ENCODE data around the gene ERBB4. TPM values are rescaled to one million over a fixed set of nuclear protein-coding genes. Genes with fewer than 3 reads are reported as not detected.

ERBB4 gene
- 0.37 TPM for polyA plus RNA-seq
- long read RNA-seq, donor 1 = 0 reads
- long read RNA-seq, donor 2 = 0 reads
- long read RNA-seq, donor 3 = 0 reads
- long read RNA-seq, donor 4 = 0 reads
- long read RNA-seq, donor 5 = 0 reads
- long read RNA-seq, donor 6 = 0 reads
- long read RNA-seq, donor 7 = 0 reads
- long read RNA-seq, donor 8 = 0 reads
- long read RNA-seq, donor 9 = 0 reads
- long read RNA-seq, donor 10 = 0 reads
- long read RNA-seq, donor 11 = 0 reads

- WGBS (ENCODE audit: insufficient coverage, low lambda C conversion rate) = no CpG with 5 or more reads among the region's 69 CpGs
- Histone ChIP-seq H3K4me3 (ENCODE audit: low read length) (peak within 1 kb of the TSS; percentile 44), H3K9me3 (ENCODE audit: control insufficient read depth, low read depth, low read length) (peaks cover 3% of the 10 kb centered on the region), H3K36me3 (ENCODE audit: control insufficient read depth, insufficient read depth, low read length) (no peaks in the 10 kb centered on the region), H3K4me1 (ENCODE audit: control insufficient read depth, insufficient read depth, low read length) (peaks cover 19% of the 10 kb centered on the region), H3K27me3 (ENCODE audit: control insufficient read depth, insufficient read depth, low read length) (peaks cover 59% of the 10 kb centered on the region), H3K27ac (ENCODE audit: low read length) (no peak within 1 kb of the TSS)
- peak in 1 of 2 donors; percentile 24 for DNase-seq
Observed at GRCh38 chr2:212538305-212539071, at the start of gene ERBB4. Gene ERBB4, minus strand, starts transcription at chr2:212538802. Its CDS starts 272 bp downstream, at chr2:212538530.

DNA sequence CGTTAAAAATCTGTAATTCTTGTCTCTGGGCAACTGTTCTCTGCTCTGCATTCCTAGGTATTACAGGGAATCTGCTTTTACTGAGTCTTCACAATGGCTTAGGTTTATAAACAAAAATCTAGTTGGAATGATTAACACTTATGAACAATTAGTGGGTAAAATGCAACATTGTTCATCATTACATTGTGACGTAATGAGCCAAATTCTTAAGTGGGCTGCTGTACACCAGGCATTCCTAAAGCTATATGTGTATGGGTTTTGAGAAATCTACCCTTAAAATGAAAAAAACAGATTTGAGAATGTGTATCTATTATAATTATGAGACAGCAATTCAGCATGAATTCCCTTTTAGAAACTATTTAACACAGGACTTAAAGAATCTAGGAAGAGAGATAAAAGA is 41.5 kb upstream of the ERBB4 start:
- H3K4me1 ChIP-seq (ENCODE audit: control insufficient read depth, insufficient read depth, low read length) = no peaks in the 10 kb centered on the region
- no peaks in the 10 kb centered on the region for H3K27me3 ChIP-seq (ENCODE audit: control insufficient read depth, insufficient read depth, low read length)
- DNase-seq = no peak
- 38% methylated on average over 1 of the region's 2 CpGs for WGBS (ENCODE audit: insufficient coverage, low lambda C conversion rate)
- no peak overlapping the region for H3K4me3 ChIP-seq (ENCODE audit: low read length)
- H3K27ac ChIP-seq (ENCODE audit: low read length) = no peak overlapping the region
- no peaks in the 10 kb centered on the region for H3K36me3 ChIP-seq (ENCODE audit: control insufficient read depth, insufficient read depth, low read length)
- H3K9me3 ChIP-seq (ENCODE audit: control insufficient read depth, low read depth, low read length) = no peaks in the 10 kb centered on the region

DNA sequence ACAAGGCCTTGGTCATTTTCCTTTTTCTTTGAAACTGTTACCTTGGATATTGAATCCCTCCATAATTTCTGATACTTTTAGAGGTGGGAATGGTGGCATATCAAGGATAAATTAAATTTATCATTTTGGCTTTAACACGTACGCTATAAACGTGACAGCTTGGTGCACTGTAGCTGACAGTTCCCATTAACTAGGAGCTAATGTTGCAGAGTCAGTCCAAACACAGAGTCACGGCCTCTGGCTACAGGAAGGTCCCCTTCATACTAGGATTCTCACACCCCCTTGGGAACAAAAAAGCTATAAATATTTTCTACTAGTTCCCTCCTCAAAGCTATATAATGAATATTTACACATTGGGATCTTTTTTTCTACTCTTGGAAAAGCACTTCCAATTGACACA is 17.7 kb upstream of the ERBB4 start:
- Histone ChIP-seq H3K4me3 (ENCODE audit: low read length) (no peak overlapping the region), H3K27me3 (ENCODE audit: control insufficient read depth, insufficient read depth, low read length) (no peaks in the 10 kb centered on the region), H3K4me1 (ENCODE audit: control insufficient read depth, insufficient read depth, low read length) (no peaks in the 10 kb centered on the region), H3K27ac (ENCODE audit: low read length) (no peak overlapping the region), H3K9me3 (ENCODE audit: control insufficient read depth, low read depth, low read length) (no peaks in the 10 kb centered on the region), H3K36me3 (ENCODE audit: control insufficient read depth, insufficient read depth, low read length) (no peaks in the 10 kb centered on the region)
- no CpG with 5 or more reads among the region's 4 CpGs for WGBS (ENCODE audit: insufficient coverage, low lambda C conversion rate)
- no peak for DNase-seq

DNA sequence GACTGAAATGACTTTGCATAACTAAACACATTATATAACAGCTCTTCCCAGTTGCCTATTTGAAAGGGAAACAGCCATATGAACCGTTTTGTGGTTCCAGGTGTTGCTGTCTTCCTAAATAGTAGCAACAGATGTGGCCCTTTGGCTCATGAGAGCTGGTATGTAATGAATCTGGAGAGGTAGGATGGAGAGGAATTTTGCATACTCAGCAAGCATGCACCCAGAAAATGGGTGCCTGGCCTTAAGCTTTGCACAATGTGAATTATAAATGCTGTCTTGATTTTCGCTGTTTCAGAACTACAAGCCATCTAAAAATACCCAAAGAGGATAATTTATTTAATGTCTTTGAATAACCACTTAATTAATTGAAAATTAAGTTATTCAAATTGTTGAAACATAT is 15.6 kb upstream of the ERBB4 start:
- H3K36me3 ChIP-seq (ENCODE audit: control insufficient read depth, insufficient read depth, low read length) = no peaks in the 10 kb centered on the region
- no peak overlapping the region for H3K27ac ChIP-seq (ENCODE audit: low read length)
- 100% methylated on average over 1 of the region's 2 CpGs for WGBS (ENCODE audit: insufficient coverage, low lambda C conversion rate)

DNA sequence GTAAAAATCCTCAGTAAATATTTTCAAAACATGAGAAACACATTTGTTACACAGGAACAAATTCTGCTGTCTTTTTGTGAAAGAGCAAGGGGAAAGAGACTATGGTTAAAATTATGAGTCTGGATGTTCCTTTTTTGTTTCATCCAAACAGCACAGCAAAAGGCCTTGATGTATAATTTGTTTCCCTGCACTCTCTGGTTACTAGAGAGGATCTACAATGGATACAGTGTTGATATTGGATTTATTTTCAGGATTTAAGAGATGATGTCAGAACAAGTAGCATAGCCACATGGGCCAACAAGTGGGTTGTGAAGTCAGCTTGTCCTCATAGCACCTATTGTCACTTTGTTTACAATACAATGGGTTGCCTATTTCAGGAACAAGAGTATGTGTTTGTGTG is 11.3 kb upstream of the ERBB4 start:
- H3K27me3 ChIP-seq (ENCODE audit: control insufficient read depth, insufficient read depth, low read length) = no peaks in the 10 kb centered on the region
- DNase-seq = no peak
- H3K27ac ChIP-seq (ENCODE audit: low read length) = no peak overlapping the region
- no peaks in the 10 kb centered on the region for H3K9me3 ChIP-seq (ENCODE audit: control insufficient read depth, low read depth, low read length)
- no peak overlapping the region for H3K4me3 ChIP-seq (ENCODE audit: low read length)
- H3K36me3 ChIP-seq (ENCODE audit: control insufficient read depth, insufficient read depth, low read length) = no peaks in the 10 kb centered on the region
- no peaks in the 10 kb centered on the region for H3K4me1 ChIP-seq (ENCODE audit: control insufficient read depth, insufficient read depth, low read length)

More for the DNA sequence above, 15.6 kb upstream of the ERBB4 start:
- H3K4me3 ChIP-seq (ENCODE audit: low read length) = no peak overlapping the region
- DNase-seq = no peak
- H3K4me1 ChIP-seq (ENCODE audit: control insufficient read depth, insufficient read depth, low read length) = no peaks in the 10 kb centered on the region
- H3K9me3 ChIP-seq (ENCODE audit: control insufficient read depth, low read depth, low read length) = no peaks in the 10 kb centered on the region
- no peaks in the 10 kb centered on the region for H3K27me3 ChIP-seq (ENCODE audit: control insufficient read depth, insufficient read depth, low read length)

- no peak overlapping the region for H3K27ac ChIP-seq (ENCODE audit: low read length)
- DNase-seq = no peak
- no peaks in the 10 kb centered on the region for H3K27me3 ChIP-seq (ENCODE audit: control insufficient read depth, insufficient read depth, low read length)
- H3K36me3 ChIP-seq (ENCODE audit: control insufficient read depth, insufficient read depth, low read length) = no peaks in the 10 kb centered on the region
- H3K4me3 ChIP-seq (ENCODE audit: low read length) = no peak overlapping the region
- no peaks in the 10 kb centered on the region for H3K4me1 ChIP-seq (ENCODE audit: control insufficient read depth, insufficient read depth, low read length)
- no peaks in the 10 kb centered on the region for H3K9me3 ChIP-seq (ENCODE audit: control insufficient read depth, low read depth, low read length)
Observed at GRCh38 chr2:212549463-212549862, 10.9 kb upstream of the ERBB4 start.

- no CpG with 5 or more reads among the region's 1 CpG for WGBS (ENCODE audit: insufficient coverage, low lambda C conversion rate)
- peak in 1 of 2 donors; percentile 14 for DNase-seq
- no peaks in the 10 kb centered on the region for H3K36me3 ChIP-seq (ENCODE audit: control insufficient read depth, insufficient read depth, low read length)
Observed at GRCh38 chr2:212548455-212548819, 9.8 kb upstream of the ERBB4 start.

GRCh38 chr2:212547716-212548454 is 9.3 kb upstream of the ERBB4 start:
- Histone ChIP-seq H3K27me3 (ENCODE audit: control insufficient read depth, insufficient read depth, low read length) (no peaks in the 10 kb centered on the region), H3K36me3 (ENCODE audit: control insufficient read depth, insufficient read depth, low read length) (no peaks in the 10 kb centered on the region), H3K27ac (ENCODE audit: low read length) (no peak overlapping the region), H3K4me1 (ENCODE audit: control insufficient read depth, insufficient read depth, low read length) (no peaks in the 10 kb centered on the region), H3K4me3 (ENCODE audit: low read length) (no peak overlapping the region), H3K9me3 (ENCODE audit: control insufficient read depth, low read depth, low read length) (no peaks in the 10 kb centered on the region)
- DNase-seq = no peak

More at GRCh38 chr2:212548455-212548819, 9.8 kb upstream of the ERBB4 start:
- H3K4me3 ChIP-seq (ENCODE audit: low read length) = no peak overlapping the region
- no peak overlapping the region for H3K27ac ChIP-seq (ENCODE audit: low read length)
- H3K27me3 ChIP-seq (ENCODE audit: control insufficient read depth, insufficient read depth, low read length) = no peaks in the 10 kb centered on the region
- no peaks in the 10 kb centered on the region for H3K9me3 ChIP-seq (ENCODE audit: control insufficient read depth, low read depth, low read length)
- no peaks in the 10 kb centered on the region for H3K4me1 ChIP-seq (ENCODE audit: control insufficient read depth, insufficient read depth, low read length)

DNA sequence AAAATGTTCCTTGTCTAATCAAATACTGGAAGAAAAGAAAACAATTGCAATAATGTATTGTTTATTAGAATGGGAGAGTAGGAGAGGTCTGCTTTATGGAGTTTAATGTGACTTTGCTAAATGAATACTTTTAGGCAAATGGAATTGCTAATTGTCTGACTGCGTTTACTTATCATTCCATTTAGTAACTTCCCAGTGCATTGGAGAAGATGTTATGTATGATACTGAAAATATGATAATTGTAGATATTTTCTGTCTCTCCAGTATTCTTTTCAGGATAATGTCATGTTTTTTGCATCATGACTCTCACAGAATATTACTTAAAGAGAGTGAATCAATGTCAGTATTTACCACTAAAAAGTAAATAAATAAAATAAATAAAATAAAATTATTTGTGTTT is 8.1 kb upstream of the ERBB4 start:
- Histone ChIP-seq H3K27ac (ENCODE audit: low read length) (no peak overlapping the region), H3K9me3 (ENCODE audit: control insufficient read depth, low read depth, low read length) (no peaks in the 10 kb centered on the region), H3K4me3 (ENCODE audit: low read length) (no peak overlapping the region), H3K36me3 (ENCODE audit: control insufficient read depth, insufficient read depth, low read length) (no peaks in the 10 kb centered on the region), H3K27me3 (ENCODE audit: control insufficient read depth, insufficient read depth, low read length) (peaks cover 3% of the 10 kb centered on the region), H3K4me1 (ENCODE audit: control insufficient read depth, insufficient read depth, low read length) (no peaks in the 10 kb centered on the region)
- no CpG with 5 or more reads among the region's 1 CpG for WGBS (ENCODE audit: insufficient coverage, low lambda C conversion rate)
- DNase-seq = no peak

DNA sequence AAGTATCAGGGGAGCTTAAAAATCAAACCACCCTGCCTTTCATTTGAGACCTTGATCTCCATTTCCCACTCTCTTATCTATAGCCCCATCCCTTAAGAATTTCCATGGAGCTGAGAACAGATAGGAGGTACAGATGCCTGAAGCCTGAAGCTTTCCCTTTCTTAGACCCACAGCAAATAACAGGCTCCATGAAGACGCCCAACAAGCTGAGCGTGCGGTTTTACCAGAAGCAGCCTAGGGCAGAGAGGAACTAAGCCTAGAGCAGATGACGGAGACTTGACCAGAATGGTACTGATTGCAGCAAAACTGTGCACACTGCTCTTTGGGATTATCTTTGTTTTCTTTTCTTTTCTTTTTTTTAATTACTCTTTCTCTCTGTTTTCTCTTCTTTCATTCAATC is 1.7 kb upstream of the ERBB4 start:
- no peak for DNase-seq
- Histone ChIP-seq H3K4me3 (ENCODE audit: low read length) (no peak overlapping the region), H3K9me3 (ENCODE audit: control insufficient read depth, low read depth, low read length) (peaks cover 3% of the 10 kb centered on the region), H3K27ac (ENCODE audit: low read length) (no peak overlapping the region), H3K36me3 (ENCODE audit: control insufficient read depth, insufficient read depth, low read length) (no peaks in the 10 kb centered on the region), H3K27me3 (ENCODE audit: control insufficient read depth, insufficient read depth, low read length) (peaks cover 54% of the 10 kb centered on the region), H3K4me1 (ENCODE audit: control insufficient read depth, insufficient read depth, low read length) (peaks cover 19% of the 10 kb centered on the region)
- WGBS (ENCODE audit: insufficient coverage, low lambda C conversion rate) = 33% methylated on average over 1 of the region's 4 CpGs

Measured in large intestine (tissue), 12 donors.